ENCODE data around the gene MRPS35.

The MRPS35 gene

GRCh38 chr12:27771481-27772327, 61.1 kb downstream of the MRPS35 start:
- no peak for DNase-seq (ENCODE audit: low read depth, low spot score)
- no peak overlapping the region for H3K27ac ChIP-seq

DNA sequence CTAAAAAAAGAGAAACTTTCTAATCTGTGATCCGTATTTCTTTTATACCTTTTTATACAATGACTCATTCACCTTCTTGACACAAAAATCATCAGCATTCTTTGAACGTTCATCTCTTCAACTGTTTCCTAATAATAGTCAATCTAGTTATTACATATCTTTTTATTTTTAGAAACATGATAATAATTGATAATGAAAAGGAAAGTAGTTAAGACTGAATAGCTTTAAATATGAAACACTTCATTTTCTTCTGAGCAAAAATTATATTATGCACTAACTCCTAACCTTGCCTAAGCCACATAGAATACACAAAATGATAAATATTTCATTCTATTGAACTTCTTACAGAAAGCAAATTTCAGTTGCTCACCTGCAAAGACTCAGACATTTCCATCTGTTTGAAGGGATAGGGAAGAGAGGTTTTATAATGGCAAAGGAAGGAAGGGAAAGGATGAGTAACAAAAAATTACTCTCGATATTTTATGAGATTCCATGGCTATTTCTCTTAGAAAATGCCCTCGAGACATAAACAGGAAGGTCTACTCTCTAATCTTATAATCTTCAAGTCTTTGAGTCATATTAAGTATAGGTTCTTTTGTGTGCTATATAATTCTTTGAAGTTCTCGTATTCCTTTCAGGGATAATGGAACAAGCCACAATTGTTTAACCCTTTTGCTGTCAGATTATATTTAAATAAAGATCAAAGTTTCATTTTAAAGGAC, 61.9 kb downstream of the MRPS35 start:
- no peak overlapping the region for H3K4me3 ChIP-seq
- no peak for DNase-seq (ENCODE audit: low read depth, low spot score)
- TF ChIP-seq POLR2AphosphoS5 (IDR thresholded peaks at IDR 0.05; ENCODE audit: borderline replicate concordance, low read depth, low read length), result no peak
- no peak for TF ChIP-seq EZH2 (IDR thresholded peaks at IDR 0.05)
- no peak for TF ChIP-seq FOXP2 (optimal IDR thresholded peaks at IDR 0.05; ENCODE audit: control extremely low read depth, extremely low read length, insufficient read depth)
- H3K27ac ChIP-seq, result no peak overlapping the region
- no peak overlapping the region for H3K9ac ChIP-seq (ENCODE audit: insufficient read length)
- no peaks in the 10 kb centered on the region for H3K9me3 ChIP-seq (ENCODE audit: low read depth, low read length)
- no peaks in the 10 kb centered on the region for H3K36me3 ChIP-seq (ENCODE audit: insufficient read depth, low read length)

More at GRCh38 chr12:27771481-27772327, 61.1 kb downstream of the MRPS35 start:
- Histone ChIP-seq H3K9ac (ENCODE audit: insufficient read length) (no peak overlapping the region), H3K36me3 (ENCODE audit: insufficient read depth, low read length) (no peaks in the 10 kb centered on the region), H3K4me3 (no peak overlapping the region), H3K9me3 (ENCODE audit: low read depth, low read length) (no peaks in the 10 kb centered on the region)
- no peak for TF ChIP-seq POLR2AphosphoS5 (IDR thresholded peaks at IDR 0.05; ENCODE audit: borderline replicate concordance, low read depth, low read length)
- TF ChIP-seq FOXP2 (optimal IDR thresholded peaks at IDR 0.05; ENCODE audit: control extremely low read depth, extremely low read length, insufficient read depth), result no peak
- TF ChIP-seq EZH2 (IDR thresholded peaks at IDR 0.05), result no peak

DNA sequence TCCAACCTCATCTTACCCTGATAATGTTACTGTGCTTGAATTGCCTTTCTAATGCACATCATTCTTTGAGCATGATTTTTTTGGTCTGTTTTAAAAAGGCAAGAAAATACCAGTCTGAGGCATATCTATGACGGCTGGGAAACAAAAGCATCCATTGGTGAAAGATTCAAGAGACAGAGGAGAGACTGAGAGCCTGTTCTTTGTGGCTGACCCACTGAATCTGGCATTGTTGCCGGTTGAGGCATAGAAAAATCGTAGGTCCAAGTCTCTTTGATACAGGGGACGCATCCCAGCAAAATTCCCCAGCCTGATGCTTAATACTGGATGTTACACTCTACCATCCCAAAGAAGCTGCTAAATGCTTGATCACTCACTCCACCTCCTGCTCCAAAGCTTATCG, 66.5 kb downstream of the MRPS35 start:
- Histone ChIP-seq H3K9ac (ENCODE audit: insufficient read length) (no peak overlapping the region), H3K36me3 (ENCODE audit: insufficient read depth, low read length) (peaks cover 2% of the 10 kb centered on the region; the same call in 1 of the 2 replicates), H3K4me3 (no peak overlapping the region), H3K27ac (no peak overlapping the region), H3K9me3 (ENCODE audit: low read depth, low read length) (no peaks in the 10 kb centered on the region)
- TF ChIP-seq FOXP2 (optimal IDR thresholded peaks at IDR 0.05; ENCODE audit: control extremely low read depth, extremely low read length, insufficient read depth) (no peak), POLR2AphosphoS5 (IDR thresholded peaks at IDR 0.05; ENCODE audit: borderline replicate concordance, low read depth, low read length) (no peak), EZH2 (IDR thresholded peaks at IDR 0.05) (no peak)
- no peak for DNase-seq (ENCODE audit: low read depth, low spot score)

DNA sequence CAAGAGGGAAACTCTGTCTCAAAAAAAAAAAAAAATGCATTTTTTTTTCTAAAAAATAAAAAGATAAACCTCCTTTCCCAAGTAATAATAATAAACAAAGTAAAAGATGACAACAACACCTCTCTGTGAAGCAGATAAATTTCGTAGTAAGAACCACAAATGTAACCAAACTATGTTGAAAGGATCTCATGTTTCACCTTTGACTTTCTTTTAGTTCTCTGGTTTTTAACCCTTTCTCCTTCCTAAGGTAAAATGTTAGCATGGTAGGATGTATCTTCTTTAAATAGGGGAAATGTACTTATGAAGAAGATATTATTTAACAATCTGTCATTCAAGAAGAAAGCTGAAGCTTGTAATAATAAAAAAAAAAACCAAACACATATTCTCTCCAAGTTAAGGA, 67.6 kb downstream of the MRPS35 start:
- Histone ChIP-seq H3K9ac (ENCODE audit: insufficient read length) (no peak overlapping the region), H3K9me3 (ENCODE audit: low read depth, low read length) (no peaks in the 10 kb centered on the region), H3K36me3 (ENCODE audit: insufficient read depth, low read length) (peaks cover 7% of the 10 kb centered on the region; the same call in 1 of the 2 replicates), H3K4me3 (no peak overlapping the region), H3K27ac (no peak overlapping the region)
- no peak for TF ChIP-seq POLR2AphosphoS5 (IDR thresholded peaks at IDR 0.05; ENCODE audit: borderline replicate concordance, low read depth, low read length)
- no peak for TF ChIP-seq EZH2 (IDR thresholded peaks at IDR 0.05)
- no peak for TF ChIP-seq FOXP2 (optimal IDR thresholded peaks at IDR 0.05; ENCODE audit: control extremely low read depth, extremely low read length, insufficient read depth)
- no peak for DNase-seq (ENCODE audit: low read depth, low spot score)

- Histone ChIP-seq H3K4me3 (peak overlapping the region; percentile 90), H3K9me3 (ENCODE audit: low read depth, low read length) (no peaks in the 10 kb centered on the region), H3K27ac (no peak overlapping the region), H3K36me3 (ENCODE audit: insufficient read depth, low read length) (peaks cover 7% of the 10 kb centered on the region; the same call in 1 of the 2 replicates), H3K9ac (ENCODE audit: insufficient read length) (peak overlapping the region; percentile 85)
- TF ChIP-seq FOXP2 (optimal IDR thresholded peaks at IDR 0.05; ENCODE audit: control extremely low read depth, extremely low read length, insufficient read depth) (no peak), POLR2AphosphoS5 (IDR thresholded peaks at IDR 0.05; ENCODE audit: borderline replicate concordance, low read depth, low read length) (no peak), EZH2 (IDR thresholded peaks at IDR 0.05) (no peak)
- no peak for DNase-seq (ENCODE audit: low read depth, low spot score)
These were observed 68.8 kb downstream of the MRPS35 start for GRCh38 chr12:27779416-27779919.

- peaks cover 7% of the 10 kb centered on the region; the same call in 1 of the 2 replicates for H3K36me3 ChIP-seq (ENCODE audit: insufficient read depth, low read length)
- no peak within 1 kb of the TSS for H3K27ac ChIP-seq
- DNase-seq (ENCODE audit: low read depth, low spot score), result no peak
- H3K9ac ChIP-seq (ENCODE audit: insufficient read length), result peak within 1 kb of the TSS; percentile 85
- peak within 1 kb of the TSS; percentile 90 for H3K4me3 ChIP-seq
- no peaks in the 10 kb centered on the region for H3K9me3 ChIP-seq (ENCODE audit: low read depth, low read length)
- no peak for TF ChIP-seq EZH2 (IDR thresholded peaks at IDR 0.05)
- TF ChIP-seq POLR2AphosphoS5 (IDR thresholded peaks at IDR 0.05; ENCODE audit: borderline replicate concordance, low read depth, low read length), result peak; percentile 25; the same call in 1 of the 2 replicates
These were observed 69.4 kb downstream of the MRPS35 start, which contains the start of the genes KLHL42 and MANSC4 for GRCh38 chr12:27779920-27780611. Gene KLHL42, plus strand, starts transcription at chr12:27780233. Its CDS starts 98 bp downstream, at chr12:27780331. Gene MANSC4, minus strand, starts transcription at chr12:27780236. Its CDS starts 8,960 bp downstream, at chr12:27771276.

DNA sequence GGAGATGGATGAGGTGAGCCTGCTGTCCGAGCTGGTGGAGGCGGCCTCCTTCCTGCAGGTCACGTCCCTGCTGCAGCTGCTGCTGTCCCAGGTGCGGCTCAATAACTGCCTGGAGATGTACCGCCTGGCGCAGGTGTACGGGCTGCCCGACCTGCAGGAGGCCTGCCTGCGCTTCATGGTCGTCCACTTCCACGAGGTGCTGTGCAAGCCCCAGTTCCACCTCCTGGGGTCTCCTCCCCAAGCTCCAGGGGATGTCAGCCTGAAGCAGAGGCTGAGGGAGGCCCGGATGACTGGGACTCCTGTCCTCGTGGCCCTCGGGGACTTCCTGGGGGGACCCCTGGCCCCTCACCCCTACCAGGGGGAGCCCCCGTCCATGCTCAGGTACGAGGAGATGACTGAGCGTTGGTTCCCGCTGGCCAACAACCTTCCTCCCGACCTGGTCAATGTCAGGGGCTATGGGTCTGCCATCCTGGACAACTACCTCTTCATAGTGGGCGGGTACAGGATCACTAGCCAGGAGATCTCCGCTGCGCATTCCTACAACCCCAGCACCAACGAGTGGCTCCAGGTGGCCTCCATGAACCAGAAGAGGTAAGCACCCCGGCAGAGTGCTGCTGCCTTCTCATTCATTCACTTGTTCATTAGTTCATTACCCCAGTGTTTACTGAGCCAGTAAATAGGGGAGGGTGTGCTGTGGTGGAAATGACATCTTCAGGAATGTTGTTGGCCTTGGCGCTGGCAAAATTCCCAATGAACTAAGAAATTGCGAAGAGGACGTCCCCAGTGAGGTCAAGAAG, 70.2 kb downstream of the MRPS35 start:
- H3K27ac ChIP-seq, result no peak overlapping the region
- no peak for DNase-seq (ENCODE audit: low read depth, low spot score)
- TF ChIP-seq POLR2AphosphoS5 (IDR thresholded peaks at IDR 0.05; ENCODE audit: borderline replicate concordance, low read depth, low read length) (no peak), EZH2 (IDR thresholded peaks at IDR 0.05) (no peak), FOXP2 (optimal IDR thresholded peaks at IDR 0.05; ENCODE audit: control extremely low read depth, extremely low read length, insufficient read depth) (no peak)
- peaks cover 7% of the 10 kb centered on the region; the same call in 1 of the 2 replicates for H3K36me3 ChIP-seq (ENCODE audit: insufficient read depth, low read length)
- peak overlapping the region; percentile 85 for H3K9ac ChIP-seq (ENCODE audit: insufficient read length)
- no peaks in the 10 kb centered on the region for H3K9me3 ChIP-seq (ENCODE audit: low read depth, low read length)
- H3K4me3 ChIP-seq, result peak overlapping the region; percentile 90
